SH-SY5Y (cell line): Measurements from ENCODE around the gene CEP57L1.

Experiments used
- GATA2 ChIP-seq: IDR thresholded peaks from 2 replicates; pipeline ENCODE4 v1.6.1; 2011; ENCODE audit warnings: mild to moderate bottlenecking, low read depth, low read length
- GATA3 ChIP-seq: IDR thresholded peaks from 2 replicates; pipeline ENCODE4 v1.6.1; 2011; ENCODE audit warnings: low read depth, mild to moderate bottlenecking, low read length, moderate library complexity

GRCh38 chr6:109052018-109052651, 43.2 kb upstream of the CEP57L1 start:
- no peak for TF ChIP-seq GATA2
- no peak for TF ChIP-seq GATA3
